Colonic mucosa (tissue), 4 donors: ENCODE results near the gene TMCC2. TPM values are rescaled to one million over a fixed set of nuclear protein-coding genes. Genes with fewer than 3 reads are reported as not detected.
"Not testable (repeated sequence)": the region's sequence is repeated elsewhere in the genome, so short reads cannot be mapped to it uniquely, and the experiment has no call there.

Source experiments
- DNase-seq: peaks from one replicate; pipeline ENCODE4 v3.0.0-alpha.2; 2020
- H3K27ac ChIP-seq: fragments of 200-600 bp; one replicate; pipeline ENCODE4 v1.8.0; 2021
- H3K27me3 ChIP-seq: fragments of 200-600 bp; one replicate; pipeline ENCODE4 v1.8.0; 2021
- H3K36me3 ChIP-seq: fragments of 200-600 bp; one replicate; pipeline ENCODE4 v1.8.0; 2021
- H3K4me1 ChIP-seq: fragments of 200-600 bp; one replicate; pipeline ENCODE4 v1.8.0; 2021; ENCODE audit warnings: mild to moderate bottlenecking
- H3K4me3 ChIP-seq: fragments of 200-600 bp; one replicate; pipeline ENCODE4 v1.8.0; 2021
- H3K9ac ChIP-seq, 2 donors: one replicate each; pipeline ENCODE4 v1.7.0; 2013; ENCODE audit warnings: control low read depth in 2 of 2, low read depth in 2 of 2, low read length in 2 of 2
- H3K9me3 ChIP-seq: fragments of 200-600 bp; one replicate; pipeline ENCODE4 v1.8.0; 2021
- CTCF ChIP-seq: fragments of 200-600 bp; IDR thresholded peaks from one replicate; pipeline ENCODE4 v1.8.0; 2022; ENCODE audit warnings: antibody characterized with exemption, mild to moderate bottlenecking
- intact Hi-C: fragments of 100-400 bp; cut with DNase I; formaldehyde crosslinking; loops from one replicate; pipeline ENCODE4 v1.14.1; 2022
- total RNA-seq, 2 donors: library from RNA; stranded (reverse); fragmentation: NEBNext Ultra II Directional in 1 of 2; extraction: Animal tissue kit (Norgen Biotek cat#: 25700) in 1 of 2; gene quantifications; one replicate each; pipeline ENCODE4 v1.2.1, GENCODE V29; 2021
- donor health status: healthy.
- donor health status: DM: no; HTN: no; CAD: no.
- donor health status: DM: no; HTN: no; CAD: no.

The TMCC2 gene
- total RNA-seq, 2 donors from 2014 or later, result 0.25 to 0.88 TPM

GRCh38 chr1:205229916-205230700 is 2.4 kb downstream of the TMCC2 start:
- no peak for DNase-seq
- no peak overlapping the region for H3K4me3 ChIP-seq
- H3K27ac ChIP-seq, result no peak overlapping the region
- intact Hi-C loops, result no loop called here
- H3K4me1 ChIP-seq, result peaks cover 18% of the 10 kb centered on the region
- no peaks in the 10 kb centered on the region for H3K9me3 ChIP-seq
- TF ChIP-seq CTCF, result no peak
- H3K27me3 ChIP-seq, result peaks cover 6% of the 10 kb centered on the region
- no peaks in the 10 kb centered on the region for H3K36me3 ChIP-seq
- no peak overlapping the region for H3K9ac ChIP-seq

- no peak for TF ChIP-seq CTCF
- Histone ChIP-seq H3K9me3 (no peaks in the 10 kb centered on the region), H3K27ac (no peak overlapping the region), H3K4me1 (peaks cover 18% of the 10 kb centered on the region), H3K9ac (no peak overlapping the region), H3K4me3 (no peak overlapping the region), H3K36me3 (no peaks in the 10 kb centered on the region), H3K27me3 (peaks cover 6% of the 10 kb centered on the region)
- intact Hi-C loops, result no loop called here
- no peak for DNase-seq
Observed at GRCh38 chr1:205230982-205231381, 3.2 kb downstream of the TMCC2 start.

GRCh38 chr1:205232127-205232820 is 4.5 kb downstream of the TMCC2 start:
- Histone ChIP-seq H3K9ac (no peak overlapping the region), H3K27ac (no peak overlapping the region), H3K9me3 (no peaks in the 10 kb centered on the region), H3K4me1 (peaks cover 15% of the 10 kb centered on the region), H3K36me3 (no peaks in the 10 kb centered on the region), H3K27me3 (peaks cover 1% of the 10 kb centered on the region), H3K4me3 (no peak overlapping the region)
- no peak for DNase-seq
- intact Hi-C loops, result no loop called here
- TF ChIP-seq CTCF, result no peak

GRCh38 chr1:205232945-205233397 is 5.2 kb downstream of the TMCC2 start:
- no peak for DNase-seq
- H3K36me3 ChIP-seq, result no peaks in the 10 kb centered on the region
- peaks cover 13% of the 10 kb centered on the region for H3K4me1 ChIP-seq
- TF ChIP-seq CTCF, result no peak
- no peak overlapping the region for H3K4me3 ChIP-seq
- no peak overlapping the region for H3K27ac ChIP-seq
- no peaks in the 10 kb centered on the region for H3K27me3 ChIP-seq
- intact Hi-C loops, result no loop called here
- no peaks in the 10 kb centered on the region for H3K9me3 ChIP-seq
- H3K9ac ChIP-seq, result no peak overlapping the region

- DNase-seq, H3K9ac ChIP-seq, intact Hi-C loops, H3K4me1 ChIP-seq, H3K9me3 ChIP-seq, H3K27ac ChIP-seq, H3K36me3 ChIP-seq, H3K4me3 ChIP-seq, H3K27me3 ChIP-seq: not testable (repeated sequence)
Observed at GRCh38 chr1:205233986-205234385, 6.2 kb downstream of the TMCC2 start.

- no peak overlapping the region for H3K9ac ChIP-seq
- intact Hi-C loops, result no loop called here
- H3K27ac ChIP-seq, result no peak overlapping the region
- no peaks in the 10 kb centered on the region for H3K9me3 ChIP-seq
- no peak for TF ChIP-seq CTCF
- DNase-seq, result no peak
- no peaks in the 10 kb centered on the region for H3K4me1 ChIP-seq
- no peaks in the 10 kb centered on the region for H3K27me3 ChIP-seq
- no peak overlapping the region for H3K4me3 ChIP-seq
- no peaks in the 10 kb centered on the region for H3K36me3 ChIP-seq
Observed at GRCh38 chr1:205235951-205236350, 8.2 kb downstream of the TMCC2 start.
